GM10266 (cell line): ENCODE measurements around the gene NUDCD3.

Experiments
- DNase-seq: peaks from one replicate; pipeline ENCODE4 v3.0.0; 2012; ENCODE audit errors: extremely low spot score
- CTCF ChIP-seq: IDR thresholded peaks from 2 replicates; pipeline ENCODE4 v1.5.1; 2012; ENCODE audit warnings: mild to moderate bottlenecking, low read depth; ENCODE audit not compliant: control insufficient read depth, insufficient read depth; ENCODE audit errors: missing control alignments

Gene NUDCD3

DNA sequence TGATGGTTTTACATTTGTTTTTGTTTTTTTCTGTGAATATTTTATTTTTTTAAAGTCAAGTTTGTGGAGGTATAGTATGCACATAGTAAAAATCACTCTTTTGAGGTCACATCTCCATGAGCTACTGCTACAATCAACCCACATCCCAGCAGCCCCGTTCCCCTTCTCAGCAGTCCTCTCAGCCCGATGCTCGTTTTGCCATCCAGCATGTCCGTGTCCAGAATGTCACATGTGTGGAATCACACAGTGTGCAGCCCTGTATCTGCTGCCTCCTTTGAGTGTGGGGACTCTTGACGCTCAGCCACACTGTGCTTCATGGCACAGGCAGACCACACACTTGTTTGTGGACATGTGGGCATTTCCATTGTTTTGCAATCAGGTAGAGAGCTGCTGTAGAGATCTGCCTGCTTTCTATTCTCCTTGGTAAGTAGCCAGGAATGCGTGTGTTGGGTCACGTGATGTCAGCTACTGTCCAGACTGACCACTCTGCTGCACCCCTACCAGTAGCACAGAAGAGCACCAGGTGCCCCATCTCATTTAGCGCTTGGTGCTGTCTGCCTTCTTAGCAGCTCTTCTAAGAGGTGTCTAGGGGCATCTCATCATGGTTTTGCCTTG lies 93.4 kb downstream of the NUDCD3 start:
- DNase-seq, result no peak
- no peak for TF ChIP-seq CTCF

DNA sequence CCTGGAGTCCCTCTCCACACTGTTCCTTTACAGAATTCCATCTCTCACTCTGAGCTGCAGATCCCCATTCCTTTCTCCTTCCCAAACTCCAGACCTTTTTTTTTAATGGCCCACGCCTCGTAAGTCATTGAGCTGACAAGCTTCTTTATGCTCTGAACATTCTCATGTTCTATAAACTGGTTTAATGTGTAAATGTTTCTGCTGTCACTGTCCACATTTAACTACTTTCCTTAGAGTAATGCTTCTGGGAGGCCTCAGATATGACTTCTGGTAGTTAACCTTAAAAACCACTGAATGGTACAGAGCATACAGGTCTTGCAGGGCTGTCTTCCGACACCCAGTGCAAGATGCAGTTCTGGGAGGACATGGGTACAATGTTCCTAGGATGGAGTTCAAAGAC lies 94.0 kb downstream of the NUDCD3 start:
- no peak for DNase-seq
- no peak for TF ChIP-seq CTCF

DNA sequence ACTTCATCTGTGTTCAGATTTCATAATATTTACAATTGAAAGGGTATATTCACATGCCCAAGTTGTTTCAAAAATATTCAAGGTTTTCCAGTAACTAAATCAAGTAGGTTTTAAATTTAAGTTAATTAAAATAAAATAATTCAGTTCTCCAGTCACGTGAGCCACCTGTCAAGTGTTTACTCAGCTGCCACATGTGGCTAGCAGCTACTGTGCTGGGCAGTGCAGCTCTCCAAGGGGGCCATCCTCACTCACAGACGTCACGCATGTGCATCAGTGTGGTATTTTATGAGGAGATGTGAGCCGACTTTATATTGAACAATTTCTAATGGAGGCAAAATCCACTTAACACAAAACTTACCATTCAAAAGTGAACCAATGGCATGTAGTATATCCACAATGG lies 95.4 kb downstream of the NUDCD3 start:
- no peak for DNase-seq
- no peak for TF ChIP-seq CTCF

- DNase-seq, result no peak
- no peak for TF ChIP-seq CTCF
Observed at GRCh38 chr7:44394636-44395035, 95.8 kb downstream of the NUDCD3 start.

- no peak for TF ChIP-seq CTCF
- DNase-seq, result no peak
Observed at GRCh38 chr7:44394112-44394447, 96.4 kb downstream of the NUDCD3 start.

- TF ChIP-seq CTCF, result no peak
- no peak for DNase-seq
Observed at GRCh38 chr7:44393238-44394111, 97.0 kb downstream of the NUDCD3 start.

DNA sequence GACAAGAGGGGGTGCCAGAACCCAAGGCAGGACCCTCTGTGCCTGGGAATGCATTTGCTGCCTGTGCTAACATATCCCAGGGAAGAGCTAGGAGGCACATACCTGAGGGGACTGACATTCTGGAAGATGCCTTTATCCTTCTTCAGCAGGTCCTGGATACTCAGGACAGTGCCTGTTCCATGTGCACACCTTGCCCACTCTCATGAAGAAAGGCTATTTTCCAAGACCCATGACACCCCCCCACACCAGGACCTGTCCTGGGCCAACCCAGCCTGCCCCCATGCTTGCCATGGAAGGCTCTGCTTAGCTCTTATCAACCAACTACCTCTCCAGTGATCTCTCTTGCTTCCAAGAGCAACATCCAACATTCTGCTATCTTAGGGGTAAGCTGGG lies 97.8 kb downstream of the NUDCD3 start:
- no peak for DNase-seq
- no peak for TF ChIP-seq CTCF
